OCI-LY3 (cell line): ENCODE measurements around the gene SETBP1.

Experiments
- H2AFZ ChIP-seq: fragments of 200-600, 300-600 bp; shearing (Covaris generic); 2 replicates; pipeline ENCODE4 v1.6.0; 2014; ENCODE audit warnings: antibody characterized with exemption, low read depth, low read length
- H3K27ac ChIP-seq: fragments of 200-600, 300-600 bp; sonication (generic); 2 replicates; pipeline ENCODE4 v1.5.1; 2014; ENCODE audit warnings: mild to moderate bottlenecking, low read length, moderate library complexity, mixed read lengths
- H3K27me3 ChIP-seq: fragments of 200-600, 300-600 bp; sonication (generic); 2 replicates; pipeline ENCODE4 v1.6.1; 2014; ENCODE audit warnings: low read depth, low read length, mixed read lengths
- H3K36me3 ChIP-seq: fragments of 200-600, 300-600 bp; sonication (generic); replicated peaks from 2 replicates; pipeline ENCODE3; 2014; ENCODE audit warnings: low read depth, low read length, mixed read lengths
- H3K4me1 ChIP-seq: fragments of 300-600, 200-600 bp; sonication (generic); 2 replicates; pipeline ENCODE4 v1.6.1; 2014; ENCODE audit warnings: low read length, mixed read lengths
- H3K4me2 ChIP-seq: fragments of 200-600, 300-600 bp; sonication (generic); 2 replicates; pipeline ENCODE4 v1.6.1; 2014; ENCODE audit warnings: low read length, mixed read lengths
- H3K4me3 ChIP-seq: fragments of 300-600, 200-600 bp; sonication (generic); 2 replicates; pipeline ENCODE4 v1.5.1; 2014; ENCODE audit warnings: antibody characterized with exemption, mild to moderate bottlenecking, low read length, moderate library complexity
- H3K79me2 ChIP-seq: fragments of 300-600, 200-600 bp; shearing (Covaris generic); 2 replicates; pipeline ENCODE4 v1.6.1; 2014; ENCODE audit warnings: mild to moderate bottlenecking, low read length, mixed read lengths
- H3K9ac ChIP-seq: fragments of 300-600, 200-600 bp; shearing (Covaris generic); 2 replicates; pipeline ENCODE4 v1.6.0; 2014; ENCODE audit warnings: mild to moderate bottlenecking, low read length, moderate library complexity
- H3K9me3 ChIP-seq: fragments of 200-600, 300-600 bp; shearing (Covaris generic); 2 replicates; pipeline ENCODE4 v1.6.1; 2014; ENCODE audit warnings: low read length, mixed read lengths; ENCODE audit not compliant: insufficient read depth
- H4K20me1 ChIP-seq: fragments of 200-600, 300-600 bp; sonication (generic); 2 replicates; pipeline ENCODE4 v1.6.1; 2016; ENCODE audit warnings: low read length, mixed read lengths; ENCODE audit not compliant: insufficient read depth
- CTCF ChIP-seq: fragments of 200-600, 300-600 bp; sonication (generic); IDR thresholded peaks from 2 replicates; pipeline ENCODE4 v1.5.1; 2014; ENCODE audit warnings: antibody characterized with exemption, low read length, low read depth
- EZH2phosphoT487 ChIP-seq: fragments of 200-600 bp; shearing (Covaris generic); IDR thresholded peaks from 2 replicates; pipeline ENCODE4 v1.6.1; 2018; ENCODE audit warnings: antibody characterized with exemption, mixed run types, low read depth

The SETBP1 gene

GRCh38 chr18:44876024-44876423 lies 195.3 kb downstream of the SETBP1 start:
- TF ChIP-seq EZH2phosphoT487 (no peak), CTCF (no peak)
- H3K27ac ChIP-seq = no peak overlapping the region
- H3K9ac ChIP-seq = no peak overlapping the region
- no peaks in the 10 kb centered on the region for H3K79me2 ChIP-seq
- no peak overlapping the region for H3K4me3 ChIP-seq
- H3K4me1 ChIP-seq = peaks cover 8% of the 10 kb centered on the region
- no peak overlapping the region for H2AFZ ChIP-seq
- H3K27me3 ChIP-seq = no peaks in the 10 kb centered on the region
- H3K9me3 ChIP-seq = no peaks in the 10 kb centered on the region
- H3K4me2 ChIP-seq = no peak overlapping the region
- no peaks in the 10 kb centered on the region for H4K20me1 ChIP-seq
- H3K36me3 ChIP-seq = no peaks in the 10 kb centered on the region

- H3K4me2 ChIP-seq = no peak overlapping the region
- H3K79me2 ChIP-seq = no peaks in the 10 kb centered on the region
- H3K36me3 ChIP-seq = no peaks in the 10 kb centered on the region
- no peak for TF ChIP-seq EZH2phosphoT487
- no peak for TF ChIP-seq CTCF
- no peak overlapping the region for H3K9ac ChIP-seq
- H3K4me1 ChIP-seq = peaks cover 2% of the 10 kb centered on the region
- no peaks in the 10 kb centered on the region for H4K20me1 ChIP-seq
- no peaks in the 10 kb centered on the region for H3K27me3 ChIP-seq
- no peak overlapping the region for H3K27ac ChIP-seq
- H2AFZ ChIP-seq = no peak overlapping the region
- no peak overlapping the region for H3K4me3 ChIP-seq
- H3K9me3 ChIP-seq = no peaks in the 10 kb centered on the region
Observed at GRCh38 chr18:44876755-44877154, 196.1 kb downstream of the SETBP1 start.

- TF ChIP-seq CTCF (no peak), EZH2phosphoT487 (no peak)
- H3K9me3 ChIP-seq = no peaks in the 10 kb centered on the region
- H3K36me3 ChIP-seq = no peaks in the 10 kb centered on the region
- no peak overlapping the region for H3K4me3 ChIP-seq
- no peak overlapping the region for H3K27ac ChIP-seq
- H3K27me3 ChIP-seq = no peaks in the 10 kb centered on the region
- no peaks in the 10 kb centered on the region for H3K79me2 ChIP-seq
- no peaks in the 10 kb centered on the region for H3K4me1 ChIP-seq
- no peaks in the 10 kb centered on the region for H4K20me1 ChIP-seq
- H3K9ac ChIP-seq = no peak overlapping the region
- no peak overlapping the region for H2AFZ ChIP-seq
- H3K4me2 ChIP-seq = no peak overlapping the region
Observed at GRCh38 chr18:44878335-44878734, 197.6 kb downstream of the SETBP1 start.

- no peak for TF ChIP-seq EZH2phosphoT487
- no peak for TF ChIP-seq CTCF
- Histone ChIP-seq H3K4me2 (no peak overlapping the region), H2AFZ (no peak overlapping the region), H3K36me3 (no peaks in the 10 kb centered on the region), H3K27ac (no peak overlapping the region), H3K79me2 (no peaks in the 10 kb centered on the region), H4K20me1 (no peaks in the 10 kb centered on the region), H3K27me3 (no peaks in the 10 kb centered on the region), H3K4me3 (no peak overlapping the region), H3K9ac (no peak overlapping the region), H3K9me3 (no peaks in the 10 kb centered on the region), H3K4me1 (no peaks in the 10 kb centered on the region)
Observed at GRCh38 chr18:44880170-44880569, 199.5 kb downstream of the SETBP1 start.
